Measurements from ENCODE around the gene UBTD2.
"Not testable (repeated sequence)": the region's sequence is repeated elsewhere in the genome, so short reads cannot be mapped to it uniquely, and the experiment has no call there.

Gene UBTD2

GRCh38 chr5:172291837-172292236 lies 8.3 kb upstream of the UBTD2 start:
- DNase-seq = not testable (repeated sequence)

DNA sequence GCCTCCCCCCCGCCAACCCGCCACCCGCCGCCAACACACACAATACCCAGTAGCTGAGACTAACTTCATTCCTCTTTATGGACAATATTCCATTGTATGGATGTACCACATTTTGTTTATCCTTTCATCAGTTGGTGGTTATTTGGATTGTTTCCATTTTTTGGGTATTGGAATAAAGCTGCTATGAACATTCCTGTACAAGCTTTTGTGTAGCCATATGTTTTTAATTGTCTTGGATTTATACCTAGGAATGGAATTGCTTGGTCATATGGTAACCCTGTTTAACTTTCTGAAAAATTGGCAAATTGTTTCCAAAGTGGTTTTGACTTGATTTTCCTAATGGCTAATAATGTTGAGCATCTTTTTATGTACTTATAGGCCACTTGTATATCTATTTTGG lies 4.9 kb upstream of the UBTD2 start:
- no peak for DNase-seq

GRCh38 chr5:172287140-172287539 lies 3.6 kb upstream of the UBTD2 start:
- not testable (repeated sequence) for DNase-seq

DNA sequence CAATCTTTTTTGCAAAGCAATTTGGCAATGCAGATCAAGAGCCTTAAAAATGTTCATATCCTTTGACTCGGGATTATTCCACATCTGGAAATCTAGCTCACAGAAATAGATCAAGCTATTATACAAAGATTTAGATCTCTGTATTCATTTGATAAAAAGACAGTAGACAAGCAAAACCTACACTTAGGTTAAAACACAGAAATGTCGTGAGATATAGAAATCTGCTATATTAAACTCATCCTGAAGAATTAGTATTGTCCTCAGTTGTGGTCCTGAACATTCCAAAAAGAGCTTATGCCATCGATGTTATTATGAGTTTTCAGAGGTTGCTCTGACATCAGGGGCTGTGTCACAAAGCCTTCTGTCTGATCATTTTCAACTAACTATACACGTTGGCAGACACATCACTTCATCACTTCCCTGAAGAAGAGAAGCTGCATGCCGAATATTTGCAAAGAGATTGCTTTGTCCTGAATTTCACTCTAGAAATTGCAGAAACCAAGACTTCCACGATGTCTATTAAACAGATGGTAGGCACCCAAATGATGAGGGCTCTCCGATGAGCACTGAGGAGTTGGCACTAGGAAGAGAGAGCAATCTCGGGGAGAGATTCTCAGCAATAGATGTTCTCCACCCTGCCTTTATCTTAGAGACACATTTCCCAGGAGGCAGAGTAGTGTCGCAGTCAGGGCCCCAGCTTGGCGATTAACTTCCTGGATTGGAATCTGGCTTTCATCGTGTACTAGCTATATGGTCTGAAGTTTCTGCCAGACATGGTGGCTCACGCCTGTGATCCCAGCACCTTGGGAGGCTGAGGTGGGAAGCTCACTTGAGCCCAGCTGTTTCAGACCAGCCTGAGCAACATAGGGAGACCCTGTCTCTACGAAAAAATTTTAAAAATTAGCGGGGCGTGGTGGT lies 1.9 kb upstream of the UBTD2 start:
- DNase-seq = no peak

DNA sequence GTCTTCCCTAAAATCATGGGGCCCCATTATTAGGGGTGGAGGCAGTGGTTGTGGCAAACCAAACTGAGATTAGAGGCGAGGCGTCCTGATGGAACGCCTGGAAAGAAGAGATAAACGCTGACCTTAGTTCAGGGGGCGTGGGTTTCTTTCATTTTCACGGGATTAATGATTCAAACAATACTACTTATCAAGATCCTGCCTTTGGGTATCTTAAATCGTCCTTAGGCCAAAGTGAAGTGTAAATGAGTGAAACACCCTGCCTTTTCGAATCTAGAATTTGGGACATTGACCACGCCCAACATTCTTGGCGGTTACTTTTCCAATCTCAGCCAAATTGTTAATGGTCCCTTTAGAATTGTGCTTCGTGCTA lies 1.0 kb upstream of the UBTD2 start:
- peak; percentile 39 for DNase-seq

DNA sequence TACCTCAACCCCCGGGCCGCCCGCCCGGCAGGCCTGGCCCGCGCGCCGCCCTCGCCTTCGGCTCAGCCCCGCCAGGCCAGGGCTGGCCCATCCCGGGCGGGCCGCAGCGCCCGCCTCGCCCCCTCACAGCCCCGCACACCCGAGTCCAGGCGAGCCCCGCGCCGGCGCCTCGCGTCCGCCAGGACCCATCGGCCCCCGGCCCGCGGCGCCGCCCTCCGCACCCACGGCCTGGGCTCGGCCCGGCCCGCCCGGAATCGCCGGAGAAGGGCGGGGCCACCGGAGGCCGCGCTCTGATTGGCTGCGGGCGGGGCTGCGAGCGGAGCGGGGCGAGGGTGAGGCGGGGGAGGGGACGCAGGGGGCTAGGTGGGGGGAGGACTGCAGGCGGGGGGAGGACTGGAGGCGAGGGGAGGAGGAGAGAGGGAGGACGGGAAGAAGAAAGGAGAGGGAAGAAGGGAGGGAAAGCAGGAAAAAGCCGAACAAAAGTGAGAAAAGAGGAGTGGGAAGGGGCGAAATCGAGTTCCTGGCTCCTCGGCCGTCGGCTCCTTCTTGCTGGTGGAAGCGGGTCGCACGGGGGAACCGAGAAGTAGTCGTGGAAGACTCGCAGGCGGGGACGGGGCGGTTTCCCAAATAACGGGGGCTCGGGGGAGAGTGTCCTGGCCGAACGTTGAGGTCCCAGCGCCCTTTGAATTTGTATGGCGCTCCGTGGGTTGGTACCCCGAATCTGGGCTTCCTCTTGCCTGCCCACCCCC lies 472 bp upstream of the UBTD2 start:
- DNase-seq = peak; percentile 87

DNA sequence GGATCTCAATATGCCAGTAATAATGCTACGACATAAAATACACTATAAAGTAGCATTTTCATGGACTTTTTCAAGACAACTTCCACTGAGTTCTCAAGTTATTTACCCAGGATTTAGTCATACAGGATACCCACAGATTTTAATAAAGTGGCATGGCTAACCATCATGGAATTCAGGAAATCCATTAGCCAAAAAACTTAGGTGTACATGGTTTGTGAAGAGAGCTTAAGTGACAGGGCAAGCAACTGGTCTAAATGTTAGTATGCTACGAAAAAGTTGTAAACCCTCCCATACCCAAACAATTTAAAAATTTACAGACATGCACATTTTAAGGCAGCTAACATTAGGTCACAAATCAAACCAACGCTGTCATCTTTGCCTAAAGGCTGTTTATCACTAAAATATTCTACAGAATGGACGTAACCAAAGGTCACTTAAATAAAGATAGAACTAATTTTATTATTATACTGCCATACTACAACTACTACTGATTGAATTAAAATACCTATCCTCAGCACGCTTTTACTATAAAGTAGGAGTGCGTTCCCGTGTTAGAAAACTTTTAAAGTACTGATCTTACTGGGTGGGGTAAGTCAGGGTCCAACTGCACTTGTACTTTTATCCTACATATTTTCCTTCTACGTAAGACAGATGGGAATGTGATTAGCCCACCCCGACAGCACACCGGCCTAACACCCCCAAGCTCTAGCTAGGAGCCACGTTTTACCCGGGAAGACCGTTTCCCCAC lies 1.1 kb downstream of the UBTD2 start:
- DNase-seq = no peak

- no peak for DNase-seq
These were observed 2.2 kb downstream of the UBTD2 start for GRCh38 chr5:172281346-172281745.

- no peak for DNase-seq
These were observed 2.6 kb downstream of the UBTD2 start for GRCh38 chr5:172280929-172281328.

GRCh38 chr5:172280317-172280716 lies 3.2 kb downstream of the UBTD2 start:
- no peak for DNase-seq

GRCh38 chr5:172278356-172278755 lies 5.2 kb downstream of the UBTD2 start:
- DNase-seq = no peak

DNA sequence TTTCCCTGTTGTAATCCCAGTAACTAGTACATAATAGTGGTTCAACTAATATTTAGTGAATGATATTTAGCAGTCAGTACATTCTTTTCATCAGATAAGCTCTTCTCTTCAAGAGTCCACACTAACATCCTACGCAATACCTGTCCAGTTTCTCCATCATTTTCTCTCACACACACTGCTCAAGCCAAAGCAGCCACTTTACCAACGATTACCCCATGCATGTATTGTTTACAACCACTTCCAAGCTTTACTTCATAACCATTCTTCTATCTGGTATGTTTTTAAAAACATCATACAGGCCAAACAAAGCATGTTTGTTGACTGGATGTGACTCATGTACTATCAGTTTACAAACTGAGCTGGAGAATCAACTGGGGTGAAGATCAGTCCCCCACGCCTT lies 7.3 kb downstream of the UBTD2 start:
- DNase-seq = no peak

DNA sequence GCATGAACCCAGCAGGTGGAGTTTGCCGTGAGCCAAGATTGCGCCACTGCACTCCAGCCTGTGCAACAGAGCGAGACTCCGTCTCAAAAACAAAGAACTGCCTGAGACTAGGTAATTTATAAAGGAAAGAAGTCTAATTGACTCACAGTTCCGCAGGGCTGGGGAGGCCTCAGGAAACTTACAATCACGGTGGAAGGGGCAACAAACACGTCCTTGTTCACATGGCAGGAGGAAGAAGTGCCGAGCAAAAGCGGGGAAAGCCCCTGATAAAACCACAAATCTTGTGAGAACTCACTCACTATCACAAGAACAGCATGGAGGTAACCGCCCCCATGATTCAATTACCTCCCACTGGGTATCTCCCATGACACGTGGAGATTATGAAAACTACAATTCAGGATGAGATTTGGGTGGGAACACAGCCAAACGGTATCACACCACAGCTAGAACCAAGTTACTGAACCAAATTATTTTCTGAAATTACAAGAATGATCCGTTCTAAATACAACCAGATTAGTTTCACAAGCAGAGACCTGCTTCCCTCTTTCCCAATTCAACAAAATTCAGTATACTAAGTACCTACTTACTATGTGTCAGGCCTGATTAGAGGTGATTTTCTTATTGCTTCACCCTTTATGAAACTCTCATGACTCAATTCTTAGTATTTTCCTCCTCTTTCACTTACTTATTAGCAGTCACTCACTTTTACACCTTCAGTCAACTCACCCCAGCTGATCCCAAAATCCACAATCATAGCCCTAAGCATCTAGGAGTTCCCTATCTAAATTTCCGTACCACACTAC lies 8.4 kb downstream of the UBTD2 start:
- DNase-seq = peak; percentile 83

DNA sequence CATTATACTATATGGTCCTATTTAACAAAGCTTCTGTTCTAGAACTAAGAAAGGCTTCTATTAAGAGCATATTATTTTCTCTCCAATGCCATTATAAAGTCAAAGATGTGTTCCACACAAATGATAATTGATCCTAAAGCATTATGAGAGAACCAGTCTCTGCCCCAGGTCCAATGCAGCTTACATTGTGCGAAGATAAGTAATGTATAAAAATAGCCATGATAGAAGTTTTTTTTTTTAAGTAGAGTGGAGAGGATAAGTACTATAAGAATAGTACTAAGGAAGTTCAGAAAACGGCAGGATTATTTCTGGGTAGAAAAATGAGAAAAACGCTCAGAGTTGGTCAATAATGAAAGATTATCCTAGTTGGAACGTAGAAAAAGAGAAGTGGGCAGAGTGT lies 15.6 kb downstream of the UBTD2 start:
- no peak for DNase-seq

DNA sequence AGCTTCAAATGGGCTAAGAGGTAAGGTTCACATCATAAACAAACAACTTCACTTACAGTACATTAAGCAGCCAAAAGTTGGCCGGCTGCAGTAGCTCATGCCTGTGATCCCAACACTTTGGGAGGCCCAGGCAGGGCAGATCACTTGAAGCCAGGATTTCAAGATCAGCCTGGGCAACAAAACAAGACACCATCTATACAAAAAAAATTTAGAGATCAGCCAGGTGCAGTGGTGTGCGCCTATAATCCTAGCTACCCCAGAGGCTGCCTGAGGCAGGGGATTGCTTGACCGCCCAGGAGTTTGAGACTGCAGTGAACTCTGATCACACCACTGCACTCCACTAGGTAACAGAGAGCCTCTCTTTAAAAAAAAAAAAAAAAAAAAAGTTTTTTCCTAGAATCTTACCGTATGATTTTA lies 16.9 kb downstream of the UBTD2 start:
- DNase-seq = no peak

DNA sequence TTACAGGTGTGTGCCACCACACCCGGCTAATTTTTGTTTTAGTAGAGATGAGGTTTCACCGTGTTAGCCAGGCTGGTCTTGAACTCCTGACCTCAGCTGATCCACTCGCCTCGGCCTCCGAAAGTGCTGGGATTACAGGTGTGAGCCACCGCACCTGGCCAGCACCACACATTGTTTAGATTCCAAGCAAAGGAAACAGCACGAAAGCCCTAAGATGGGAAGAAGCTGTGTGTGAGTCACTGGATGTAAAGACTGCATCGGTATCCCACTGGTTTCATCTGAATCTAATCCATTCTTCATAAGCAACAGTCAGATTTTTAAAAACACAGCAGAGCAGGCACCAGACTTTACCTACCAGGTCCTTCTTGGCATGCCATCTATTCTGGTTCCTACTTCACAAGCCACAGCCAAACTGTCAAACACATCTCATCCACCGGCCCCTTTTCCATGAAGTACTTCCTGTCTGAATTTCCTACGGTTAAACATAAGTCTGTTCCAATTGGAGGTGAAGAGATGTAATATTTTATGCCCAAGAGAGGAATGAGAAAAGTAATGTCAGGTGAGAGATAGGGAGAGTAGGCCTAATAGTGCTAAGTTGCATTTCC lies 17.4 kb downstream of the UBTD2 start:
- DNase-seq = no peak

DNA sequence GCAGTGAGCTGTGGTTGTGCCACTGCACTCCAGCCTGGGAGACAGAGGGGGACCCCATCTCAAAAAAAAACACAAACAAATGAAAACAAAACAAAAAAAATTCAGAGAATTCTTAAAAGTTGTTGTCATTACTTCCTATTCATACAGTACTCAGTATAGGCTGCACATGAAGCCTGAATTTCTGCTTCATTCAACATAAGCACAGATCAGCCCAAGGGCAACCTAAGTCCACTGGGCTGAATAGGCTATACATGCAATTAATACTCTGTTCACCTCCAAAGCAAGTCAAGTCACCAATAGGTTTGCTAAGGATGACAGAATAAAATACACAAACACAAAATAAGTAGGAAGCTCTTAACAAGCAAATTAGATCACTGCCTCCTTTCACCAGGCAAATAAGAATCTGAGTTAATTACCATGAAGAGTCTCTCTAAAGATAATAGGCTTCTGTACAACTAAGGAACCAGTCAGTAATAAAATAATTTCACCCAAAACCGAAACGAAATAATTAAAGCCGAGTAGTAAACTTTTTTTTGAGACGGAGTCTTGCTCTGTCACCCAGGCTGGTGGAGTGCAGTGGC lies 18.7 kb downstream of the UBTD2 start:
- DNase-seq = no peak

DNA sequence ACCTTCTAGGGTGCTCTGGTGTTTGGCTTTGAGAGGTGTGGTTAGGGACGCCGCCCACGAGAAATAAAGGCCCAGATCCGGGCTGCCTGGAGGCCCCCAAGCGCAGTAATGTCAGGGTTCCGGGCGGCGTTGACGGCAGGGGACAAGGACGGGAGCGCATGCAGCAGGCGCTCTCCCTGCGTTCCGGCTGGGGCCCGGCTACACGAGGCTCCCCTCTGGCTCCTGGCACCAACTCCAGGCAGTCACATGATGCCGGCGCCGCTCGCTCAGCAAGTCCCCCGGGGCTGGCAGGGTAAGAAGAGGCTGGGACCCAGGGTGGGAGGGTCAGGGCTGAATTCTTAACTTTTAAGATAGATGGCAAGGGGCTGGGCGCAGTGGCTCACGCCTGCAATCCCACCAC lies 28.1 kb downstream of the UBTD2 start:
- no peak for DNase-seq

DNA sequence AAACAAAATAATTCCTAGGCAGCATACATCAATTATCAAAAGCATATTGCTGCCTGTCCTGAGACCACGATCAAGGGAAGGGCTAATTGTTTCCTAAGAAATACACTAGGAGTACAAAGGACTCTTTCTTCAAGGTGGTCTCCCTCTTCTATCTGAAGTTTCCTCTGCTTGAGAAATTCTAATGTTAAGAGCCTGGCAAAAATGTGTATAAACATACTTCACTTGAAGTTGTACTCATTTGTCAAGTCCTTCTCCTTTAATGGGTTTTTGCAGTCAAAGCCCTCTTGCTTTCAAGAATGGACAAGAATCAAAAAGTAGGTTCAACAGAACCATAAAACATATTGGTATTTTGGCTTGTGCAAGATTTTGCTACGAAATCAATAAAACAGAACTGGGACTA lies 31.1 kb downstream of the UBTD2 start:
- DNase-seq = no peak

DNA sequence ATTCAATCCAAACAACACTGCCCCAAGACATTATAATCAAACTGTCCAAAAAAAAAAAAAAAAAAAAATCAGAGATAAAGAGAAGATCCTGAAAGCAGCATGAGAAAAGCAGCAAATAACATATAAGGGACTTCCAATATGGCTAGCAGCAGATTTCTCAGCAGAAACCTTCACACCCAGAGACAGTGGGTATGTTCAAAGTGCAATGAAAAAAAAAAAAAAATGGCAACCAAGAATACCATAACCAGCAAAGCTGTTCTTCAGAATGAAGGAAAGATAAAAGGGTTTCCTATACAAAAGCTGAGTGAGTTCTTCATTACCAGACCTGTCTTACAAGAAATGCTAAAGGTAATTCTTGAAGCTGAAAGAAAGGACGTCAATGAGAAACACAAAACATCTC lies 32.1 kb downstream of the UBTD2 start:
- no peak for DNase-seq

DNA sequence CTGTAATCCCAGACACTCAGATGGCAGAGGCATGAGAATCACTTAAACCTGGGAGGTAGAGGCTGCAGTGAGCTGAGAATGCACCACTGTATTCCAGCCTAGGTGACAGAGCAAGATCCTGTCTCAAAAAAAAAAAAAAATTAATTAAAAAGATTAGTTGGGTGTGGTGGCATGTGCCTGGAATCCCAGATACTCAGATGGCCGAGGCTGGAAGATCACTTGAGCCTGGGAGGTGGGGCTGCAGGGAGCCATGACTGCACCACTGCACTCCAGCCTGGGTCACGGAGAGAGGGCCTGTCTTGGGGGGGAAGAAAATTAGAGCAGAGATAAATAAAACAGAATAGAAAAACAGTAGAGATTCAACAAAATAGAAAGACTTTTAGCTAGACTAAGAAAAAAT lies 34.9 kb downstream of the UBTD2 start:
- DNase-seq = no peak

GRCh38 chr5:172245703-172246125 lies 37.9 kb downstream of the UBTD2 start:
- no peak for DNase-seq
